ENCODE measurements around the gene ZZZ3.
"Not testable (repeated sequence)": the region's sequence is repeated elsewhere in the genome, so short reads cannot be mapped to it uniquely, and the experiment has no call there.

ZZZ3 gene

DNA sequence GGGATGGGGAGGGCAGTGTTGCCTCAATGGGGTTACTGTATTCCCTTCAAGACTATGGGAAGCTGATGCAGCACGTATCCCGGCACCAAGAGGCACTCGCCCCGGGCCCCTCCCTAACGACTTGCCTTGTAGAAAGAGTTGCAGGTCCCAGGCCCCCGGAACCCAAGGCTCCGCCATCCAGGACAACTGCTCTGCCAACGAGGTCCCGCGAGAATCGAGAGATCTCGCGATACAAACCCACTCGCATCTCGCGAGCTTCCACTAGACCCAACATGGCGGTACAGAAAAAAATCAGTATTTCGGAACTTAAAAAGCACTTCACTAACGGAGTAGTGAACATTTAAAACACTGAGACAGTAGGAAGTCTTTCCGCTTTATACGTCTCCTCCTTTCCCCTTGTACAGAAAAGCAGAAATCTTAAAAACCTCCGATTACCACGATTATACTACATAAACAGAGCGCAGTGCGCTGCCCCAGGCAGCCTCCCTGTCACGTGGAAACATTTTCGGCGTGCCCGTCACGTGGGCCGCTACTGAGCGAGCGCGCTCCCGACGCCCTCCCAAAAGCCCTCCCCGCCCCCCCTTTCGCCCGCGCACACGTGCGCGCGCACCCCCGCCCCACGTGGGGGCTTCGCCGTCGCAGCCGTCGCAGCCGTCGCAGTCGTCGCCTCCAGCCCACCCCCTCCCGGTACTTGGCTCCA, at the start of gene ZZZ3:
TSS of gene ZZZ3 (minus strand) at position 199 of the 700 bp plus-strand sequence. CDS start 49,304 bp downstream, outside the sequence.
- DNase-seq: peak; percentile 95 to 96

DNA sequence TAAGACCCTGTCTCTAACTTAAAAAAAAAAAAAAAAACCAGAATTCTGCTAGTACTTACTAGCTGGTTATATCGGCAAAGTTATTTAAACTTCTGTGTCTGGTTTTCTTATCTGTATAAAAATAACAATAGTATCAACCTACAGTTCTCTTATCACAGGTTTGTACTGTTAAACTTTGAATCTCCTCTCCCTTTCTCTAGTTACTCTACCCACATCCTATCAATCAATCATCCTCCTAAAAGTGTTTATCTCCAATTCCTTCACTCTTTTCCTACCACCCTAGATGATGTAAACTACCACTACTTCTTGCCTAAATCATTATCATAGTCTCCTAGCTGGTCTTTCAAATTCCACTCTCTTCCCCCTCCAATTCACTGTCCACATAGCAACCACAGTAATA, 49.6 kb upstream of the ZZZ3 start:
- DNase-seq: no peak

DNA sequence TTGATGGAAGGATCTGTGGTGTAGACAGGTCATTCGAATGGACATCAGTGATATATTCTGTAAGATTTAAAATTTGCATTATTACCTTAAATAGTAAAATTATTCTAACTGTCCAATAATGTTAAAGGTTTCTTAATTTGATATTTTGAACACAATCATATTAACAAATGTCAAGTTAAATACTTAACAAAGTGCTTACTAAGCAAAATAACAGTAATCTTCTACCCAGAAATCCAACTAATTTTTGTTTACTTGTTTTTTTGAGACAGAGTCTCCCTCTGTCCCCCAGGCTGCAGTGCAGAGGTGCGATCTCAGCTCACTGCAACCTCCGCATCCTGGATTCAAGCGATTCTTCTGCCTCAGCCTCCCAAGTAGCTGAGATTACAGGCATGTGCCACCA, 43.2 kb upstream of the ZZZ3 start:
- DNase-seq: no peak

DNA sequence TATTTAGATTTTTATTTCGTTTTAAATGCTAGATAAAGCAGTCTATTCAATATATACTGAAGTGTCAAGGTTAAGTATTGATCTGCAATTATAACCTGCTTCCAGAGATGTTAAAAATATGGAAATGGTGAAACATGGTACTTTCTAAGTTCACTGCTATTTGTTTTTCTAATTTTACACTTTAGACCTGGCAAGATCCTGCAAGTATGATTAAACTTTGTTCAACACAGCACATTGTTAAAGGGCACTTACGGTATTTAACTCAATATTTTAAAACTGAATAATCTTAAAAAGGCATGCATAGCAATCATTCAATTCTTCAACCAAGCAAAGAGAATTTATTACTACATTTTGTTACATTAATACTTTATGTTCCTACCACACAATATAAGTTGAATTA, 35.7 kb upstream of the ZZZ3 start:
- no peak for DNase-seq

DNA sequence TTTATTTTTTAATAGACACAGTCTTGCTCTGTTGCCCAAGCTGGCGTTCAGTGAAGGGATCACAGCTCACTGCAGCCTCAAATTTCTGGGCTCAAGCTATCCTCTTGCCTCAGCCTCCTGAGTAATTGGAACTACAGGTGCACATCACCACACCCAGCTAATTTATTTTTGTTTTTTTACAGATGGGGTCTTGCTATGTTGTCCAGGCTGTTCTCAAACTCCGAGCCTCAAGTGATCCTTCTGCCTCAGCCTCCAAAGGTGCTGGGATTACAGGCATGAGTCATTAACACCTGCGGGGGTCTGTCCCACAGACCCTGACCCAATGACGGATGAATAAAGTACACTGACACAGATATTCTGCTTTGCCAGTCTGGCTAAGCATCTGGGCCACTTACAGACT, 33.6 kb upstream of the ZZZ3 start:
- no peak for DNase-seq

DNA sequence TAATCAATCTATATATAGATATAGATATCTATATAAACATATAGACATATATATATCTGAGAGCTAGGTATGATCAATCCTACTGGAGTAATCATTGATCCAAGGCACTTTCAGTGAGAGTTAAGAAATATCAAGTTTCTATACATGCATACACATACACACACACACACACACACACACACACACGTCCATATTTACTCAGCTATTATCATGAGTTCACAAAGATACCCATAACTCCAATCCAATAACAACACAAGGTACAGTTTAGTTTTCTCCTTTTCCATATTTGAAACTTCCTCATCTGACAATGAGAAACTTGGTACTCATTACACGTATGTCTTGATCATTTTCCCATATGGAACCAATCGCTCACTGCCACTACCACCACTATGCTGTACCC, 27.3 kb upstream of the ZZZ3 start:
- DNase-seq: no peak

DNA sequence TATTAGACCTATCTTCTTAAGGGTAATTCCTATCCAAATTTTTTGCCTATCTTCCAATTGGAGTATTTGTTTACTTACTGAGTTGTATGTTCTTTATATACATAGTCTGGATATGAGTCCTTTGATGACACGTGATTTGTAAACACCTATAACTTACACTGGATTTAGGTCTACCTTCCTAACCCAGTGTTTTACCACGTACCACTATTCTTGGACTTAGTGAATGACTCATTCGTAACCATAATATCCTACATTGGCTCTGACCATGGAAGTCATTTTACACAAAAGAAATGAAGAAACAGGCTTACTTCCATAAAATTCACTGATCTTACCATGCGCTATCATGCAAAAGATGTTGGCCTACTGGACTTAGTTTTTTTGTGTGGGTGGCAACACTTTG, 23.9 kb upstream of the ZZZ3 start:
- DNase-seq: no peak

DNA sequence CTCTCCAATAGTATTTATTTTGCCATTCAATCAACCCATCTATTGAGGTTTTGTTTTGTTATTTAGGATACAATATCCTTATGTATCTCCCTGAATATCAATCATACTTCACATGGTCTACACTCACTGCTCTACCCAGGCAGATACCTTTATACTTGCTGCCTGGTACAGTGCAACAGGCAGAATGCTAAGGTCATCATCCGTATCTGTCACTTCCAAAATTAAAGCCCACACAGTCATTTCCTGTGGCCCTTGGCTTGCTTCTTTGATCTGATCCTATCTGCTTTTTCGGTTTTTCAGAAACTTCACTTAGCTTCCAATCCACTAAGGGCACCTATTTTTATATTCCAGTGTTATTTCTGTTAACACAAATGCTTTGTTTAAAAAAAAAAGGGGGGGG, 22.3 kb upstream of the ZZZ3 start:
- DNase-seq: no peak

DNA sequence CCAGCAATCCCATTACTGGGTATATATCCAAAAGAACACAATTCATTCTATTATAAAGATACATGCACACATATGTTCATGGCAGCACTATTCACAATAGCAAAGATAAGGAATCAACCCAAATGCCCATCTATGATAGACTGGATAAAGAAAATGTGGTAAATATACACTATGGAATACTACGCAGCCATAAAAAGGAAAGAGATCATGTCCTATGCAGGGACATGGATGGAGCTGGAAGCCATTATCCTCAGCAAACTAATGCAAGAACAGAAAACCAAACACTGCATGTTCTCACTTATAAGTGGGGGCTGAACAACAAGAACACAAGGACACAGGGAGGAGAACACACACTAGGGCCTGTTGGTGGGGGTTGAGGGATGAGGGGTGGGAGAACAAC, 17.2 kb upstream of the ZZZ3 start:
- DNase-seq: not testable (repeated sequence)

DNA sequence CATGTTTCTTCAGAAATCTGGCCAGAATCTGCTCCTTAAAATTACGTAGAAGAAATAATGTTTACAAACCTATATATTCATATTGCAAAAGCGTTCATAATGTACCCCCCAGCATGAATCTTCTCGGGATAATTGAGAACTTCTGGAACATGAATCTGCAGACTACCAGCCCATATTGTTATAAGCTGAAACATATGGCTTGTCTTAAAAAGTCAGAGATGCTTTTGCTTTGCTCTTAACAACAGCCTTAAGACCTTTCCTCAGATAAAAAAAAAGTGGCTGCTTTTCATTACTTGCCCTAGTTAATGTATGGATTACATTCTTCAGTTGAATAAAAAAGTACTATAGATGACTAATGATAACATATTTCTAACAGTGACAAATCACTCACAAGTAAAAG, 15.0 kb upstream of the ZZZ3 start:
- no peak for DNase-seq

DNA sequence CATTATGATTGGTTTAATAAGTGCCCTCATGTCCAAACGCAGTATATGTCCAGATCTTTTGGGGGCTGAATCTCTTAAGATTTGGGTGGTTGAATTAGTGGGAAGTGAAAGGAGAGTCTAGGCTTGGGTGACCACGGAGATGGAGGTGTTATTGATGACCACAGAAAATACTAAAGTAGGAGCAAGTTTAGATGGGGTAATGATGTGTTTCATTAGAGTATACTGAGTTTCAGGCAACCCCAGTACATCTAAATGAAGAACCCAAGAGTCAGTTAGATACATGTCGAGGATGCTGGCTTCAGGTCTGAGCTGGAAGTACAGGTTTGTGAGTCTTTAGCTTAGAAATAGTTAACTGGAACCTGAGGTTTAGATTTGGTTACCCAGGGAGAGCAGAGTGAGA, 6.5 kb upstream of the ZZZ3 start:
- no peak for DNase-seq

DNA sequence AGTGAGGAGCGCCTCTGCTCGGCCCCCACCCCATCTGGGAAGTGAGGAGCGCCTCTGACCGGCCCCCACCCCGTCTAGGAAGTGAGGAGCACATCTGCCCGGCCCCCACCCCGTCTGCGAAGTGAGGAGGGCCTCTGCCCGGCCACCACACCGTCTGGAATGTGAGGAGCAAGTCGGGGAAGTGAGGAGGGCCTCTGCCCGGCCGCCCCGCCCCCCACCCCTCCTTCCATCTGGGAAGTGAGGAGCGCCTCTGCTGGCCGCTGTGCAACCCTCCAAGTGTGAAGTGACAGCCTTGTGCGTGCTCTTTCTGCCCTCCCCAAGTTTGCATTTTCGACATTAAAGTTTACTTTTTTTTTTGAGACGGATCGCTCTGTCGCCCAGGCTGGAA, 5.1 kb upstream of the ZZZ3 start:
- peak; percentile 6 to 16 for DNase-seq

DNA sequence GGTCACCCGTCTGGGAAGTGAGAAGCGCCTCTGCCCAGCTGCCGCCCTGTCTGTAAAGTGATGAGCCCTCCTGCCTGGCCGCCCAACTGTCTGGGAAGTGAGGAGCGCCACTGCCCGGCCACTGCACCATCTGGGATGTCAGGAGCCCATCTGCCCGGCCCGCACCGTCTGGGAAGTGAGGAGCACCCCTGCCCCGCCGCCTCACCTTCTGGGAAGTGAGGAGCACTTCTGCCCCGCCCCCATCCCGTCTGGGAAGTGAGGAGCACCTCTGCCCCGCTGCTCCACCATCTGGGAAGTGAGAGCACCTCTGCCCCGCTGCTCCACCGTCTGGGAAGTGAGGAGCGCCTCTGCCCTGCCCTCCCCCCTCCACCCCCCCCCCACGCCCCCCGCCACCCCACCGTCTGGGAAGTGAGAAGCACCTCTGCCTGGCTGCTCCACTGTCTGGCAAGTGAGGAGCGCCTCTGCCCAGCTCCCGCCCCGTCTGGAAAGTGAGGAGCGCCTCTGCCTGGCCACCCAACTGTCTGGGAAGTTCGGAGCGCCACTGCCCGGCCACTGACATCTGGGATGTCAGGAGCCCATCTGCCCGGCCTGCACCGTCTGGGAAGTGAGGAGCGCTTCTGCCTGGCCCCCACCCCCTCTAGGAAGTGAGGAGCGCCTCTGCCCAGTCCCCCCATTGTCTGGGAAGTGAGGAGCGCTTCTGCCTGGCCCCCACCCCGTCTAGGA, 4.5 kb upstream of the ZZZ3 start:
- DNase-seq: no peak

DNA sequence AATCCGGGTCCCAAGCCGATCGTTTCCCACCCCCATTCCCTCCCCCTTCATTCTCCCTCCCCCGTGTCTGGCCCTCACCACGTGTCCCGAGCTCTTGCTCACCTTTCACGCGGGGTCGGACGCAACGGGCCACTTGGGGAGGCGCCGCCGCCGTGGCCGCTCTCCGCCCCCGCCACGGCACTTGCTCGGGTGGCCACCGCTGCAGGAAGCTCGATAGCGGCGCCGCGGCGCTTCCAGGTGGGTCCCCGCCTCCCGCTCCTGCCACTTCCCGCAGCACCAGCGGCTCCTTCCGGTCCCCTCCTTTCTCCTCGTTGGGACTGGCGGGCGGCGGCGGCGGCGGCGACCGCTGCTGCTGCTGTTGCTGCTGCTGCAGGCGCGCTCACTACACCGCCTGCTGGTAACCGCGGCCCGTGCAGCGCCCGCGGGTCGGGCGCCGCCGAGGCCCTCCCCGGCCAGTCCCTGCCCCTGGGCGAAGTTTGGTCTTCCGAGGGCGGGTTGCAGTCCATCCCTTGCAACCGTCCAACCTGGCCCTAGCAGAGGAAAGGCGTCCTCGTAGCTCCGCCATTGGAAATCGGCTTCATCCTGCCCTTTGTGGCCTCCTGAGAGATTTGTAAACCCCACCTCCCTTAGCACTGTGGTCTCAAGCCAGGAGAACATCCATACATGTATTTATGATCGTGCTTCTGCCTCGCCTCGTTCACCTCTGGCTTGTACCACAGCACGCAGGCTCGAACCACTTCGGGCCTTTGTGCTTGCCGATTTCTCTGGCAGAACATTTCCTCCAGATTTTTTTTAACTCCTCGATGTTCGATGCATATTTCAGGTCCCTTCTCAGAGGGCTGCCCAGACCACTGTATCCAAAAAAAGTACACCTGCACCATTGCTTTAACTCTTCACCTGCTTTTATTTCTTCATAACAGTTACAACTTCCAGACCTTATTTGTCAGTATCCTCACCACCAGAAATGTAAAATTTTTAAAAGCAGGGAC, 996 bp upstream of the ZZZ3 start:
- DNase-seq: peak; percentile 93

DNA sequence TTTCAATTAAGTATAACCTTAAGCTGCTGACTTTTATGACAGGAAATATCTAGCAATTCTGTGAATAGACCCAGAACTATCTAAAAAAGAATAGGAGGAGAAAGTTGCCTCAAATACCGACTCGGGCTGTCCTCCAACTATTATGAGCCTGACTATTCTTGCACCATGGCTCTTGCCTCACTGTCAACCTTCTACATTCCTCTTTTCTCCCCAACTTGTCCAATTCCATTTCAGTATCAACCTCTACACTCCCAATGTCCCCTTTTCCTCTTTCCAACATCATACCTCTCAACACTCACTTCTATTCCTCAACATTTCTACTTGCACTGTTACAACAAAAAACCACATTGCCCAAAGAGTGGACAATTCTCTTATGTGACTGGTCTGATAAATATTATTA, 2.3 kb downstream of the ZZZ3 start:
- no peak for DNase-seq

DNA sequence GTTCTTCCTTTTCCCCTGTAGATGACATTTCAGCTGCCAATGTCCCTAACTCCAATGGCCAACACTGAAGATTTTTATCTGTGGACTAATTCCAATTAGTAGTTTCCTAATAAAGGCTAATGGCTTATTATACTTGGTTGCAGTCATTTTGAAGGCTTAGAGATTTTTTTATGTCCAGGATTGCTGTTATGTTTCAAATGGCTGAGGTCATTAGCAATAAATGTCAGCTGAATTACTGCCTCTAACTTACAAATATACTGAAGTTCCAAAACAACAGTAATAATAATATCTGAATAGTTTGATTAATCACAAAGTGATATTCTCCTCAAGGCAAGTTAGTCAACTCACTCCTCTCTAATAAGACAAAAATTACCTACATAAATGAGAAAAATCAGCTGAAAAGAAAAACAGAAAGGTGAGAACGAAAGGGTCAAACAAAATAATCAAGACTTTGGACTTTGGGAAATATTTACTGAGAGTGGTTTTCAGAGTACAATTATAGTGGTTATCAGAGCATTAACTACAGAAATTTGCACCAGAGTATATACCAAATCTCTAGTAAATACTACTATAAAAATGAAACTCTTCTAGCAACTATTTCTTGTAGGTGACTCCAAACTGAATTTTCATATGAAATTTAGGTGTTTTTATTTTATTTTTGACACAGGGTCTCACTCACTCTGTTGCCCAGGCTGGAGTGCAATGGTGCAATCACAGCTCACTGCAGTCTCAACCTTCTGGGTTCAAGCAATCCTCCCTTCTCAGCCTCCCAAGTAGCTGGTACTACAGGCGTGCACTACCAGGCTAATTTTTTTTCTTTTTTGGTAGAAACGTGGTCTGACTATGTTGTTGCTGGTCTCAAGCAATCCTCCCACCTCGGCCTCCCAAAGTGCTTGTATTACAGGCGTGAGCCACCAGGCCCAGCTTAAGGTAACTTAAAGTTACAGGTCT, 3.5 kb downstream of the ZZZ3 start:
- DNase-seq: no peak

DNA sequence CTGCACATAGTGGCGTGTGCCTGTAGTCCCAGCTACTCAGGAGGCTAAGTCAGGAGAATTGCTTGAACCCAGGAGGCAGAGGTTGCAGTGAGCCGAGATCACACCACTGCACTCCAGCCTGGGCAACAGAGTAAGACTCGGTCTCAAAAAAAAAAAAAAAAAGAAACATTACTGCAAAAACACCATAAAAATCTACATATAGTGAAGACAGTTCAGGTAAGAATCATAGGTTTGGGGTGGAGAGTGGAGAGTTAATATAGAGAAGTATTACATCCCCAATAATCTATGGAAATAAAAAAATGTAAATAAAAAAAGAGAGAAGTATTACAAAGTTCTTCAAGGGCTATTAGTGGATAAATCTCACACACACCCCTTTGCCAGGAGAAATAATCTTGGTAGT, 7.7 kb downstream of the ZZZ3 start:
- DNase-seq: not testable (repeated sequence)

DNA sequence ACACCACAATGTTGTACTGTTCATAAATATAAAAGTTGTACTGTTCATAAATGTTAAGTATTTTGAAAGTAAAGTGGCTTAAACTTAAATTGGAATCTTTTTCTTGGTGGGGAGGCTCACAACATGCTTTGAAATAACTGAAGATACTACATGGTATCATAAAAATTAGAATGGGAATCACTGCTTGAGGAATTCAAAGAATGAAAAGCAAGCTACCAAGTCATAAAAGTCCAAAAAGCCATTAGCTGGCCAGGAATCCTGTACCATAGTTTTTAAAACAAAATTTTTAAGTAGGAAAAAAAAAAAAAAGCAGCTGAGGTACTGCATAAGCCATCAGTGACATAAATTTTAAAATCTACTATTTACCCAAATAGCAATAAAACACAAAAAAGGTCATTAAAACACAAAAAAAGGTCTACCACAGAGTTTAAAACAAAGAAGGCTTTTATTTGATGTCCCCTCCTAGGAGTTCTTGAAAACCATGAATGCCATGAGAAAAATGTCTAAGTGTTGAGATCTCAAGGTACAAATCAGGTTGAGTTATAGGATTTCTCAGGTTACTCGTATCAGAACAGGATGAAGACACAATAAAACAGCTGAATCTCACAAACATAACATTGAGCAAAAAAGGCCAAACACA, 8.6 kb downstream of the ZZZ3 start:
- no peak for DNase-seq

DNA sequence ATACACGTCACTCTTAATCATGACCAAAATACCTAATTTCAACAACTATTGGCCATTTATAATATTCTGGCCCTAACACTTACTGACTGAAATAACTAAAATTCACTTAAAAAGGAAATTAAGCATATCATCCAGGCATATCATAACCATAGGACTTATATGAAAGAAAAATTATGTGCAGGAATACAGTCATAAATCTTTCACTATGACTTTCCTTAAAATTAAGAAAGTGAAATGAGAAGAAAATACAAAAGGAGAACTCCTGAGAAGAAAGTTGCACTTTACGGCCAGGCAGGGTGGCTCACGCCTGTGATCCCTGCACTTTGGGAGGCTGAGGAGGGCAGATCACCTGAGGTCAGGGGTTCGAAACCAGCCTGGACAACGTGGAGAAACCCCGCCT, 9.4 kb downstream of the ZZZ3 start:
- DNase-seq: no peak

DNA sequence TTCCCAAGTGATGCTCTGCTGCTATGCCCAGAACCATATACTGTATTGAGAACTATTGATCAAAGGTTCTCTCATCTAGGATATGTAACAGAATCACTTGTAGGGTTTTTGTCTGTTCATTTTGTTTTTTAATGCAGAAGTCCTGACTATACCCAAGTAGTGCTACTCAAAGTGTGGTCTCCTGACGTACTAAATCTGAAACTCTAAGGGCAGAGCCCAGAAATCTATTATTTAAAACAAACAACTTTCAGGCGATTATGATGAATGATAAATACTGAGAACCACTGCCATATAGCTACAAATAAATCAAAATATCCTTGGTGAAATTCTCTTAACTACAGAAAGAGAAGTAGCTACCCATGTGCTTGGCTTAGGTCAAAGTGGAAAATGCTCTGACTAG, 10.1 kb downstream of the ZZZ3 start:
- DNase-seq: no peak

DNA sequence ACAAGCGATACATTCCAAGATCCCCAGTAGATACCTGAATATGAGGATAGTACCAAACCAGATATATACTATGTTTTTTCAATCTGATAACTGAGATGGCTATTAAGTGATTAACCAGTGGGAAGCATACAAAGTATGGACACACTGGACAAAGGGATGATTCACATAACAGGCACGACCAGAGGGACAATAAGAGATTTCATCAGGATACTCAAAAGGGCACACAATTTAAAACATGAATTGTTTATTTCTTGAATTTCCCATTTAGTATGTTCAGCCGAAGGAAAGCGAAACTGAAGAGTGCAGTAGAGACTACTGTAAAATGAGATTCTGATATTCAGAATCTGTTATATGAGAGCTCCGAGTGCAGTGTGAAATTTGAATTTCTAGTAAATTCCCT, 10.6 kb downstream of the ZZZ3 start:
- no peak for DNase-seq

DNA sequence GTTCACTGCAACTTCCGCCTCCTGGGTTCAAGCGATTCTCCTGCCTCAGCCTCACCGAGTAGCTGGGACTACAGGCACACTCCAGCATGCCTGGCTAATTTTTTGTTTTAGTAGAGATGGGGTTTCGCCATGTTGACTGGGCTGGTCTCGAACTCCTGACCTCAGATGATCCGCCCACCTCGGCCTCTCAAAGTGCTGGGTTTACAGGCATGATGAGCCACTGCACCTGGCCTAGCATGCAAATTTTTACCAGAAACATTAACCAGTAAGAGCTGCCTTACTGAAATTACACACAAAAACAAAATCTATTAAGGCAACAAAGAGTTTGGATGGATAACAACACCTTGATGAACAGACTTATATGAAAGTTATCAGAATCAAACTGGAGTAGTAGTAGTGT, 12.1 kb downstream of the ZZZ3 start:
- no peak for DNase-seq

All from CD4-positive, alpha-beta T cell treated with Interleukin-4 for 1 hour (primary cell).